ENCODE data around the gene CAMK2G. TPM values are rescaled to one million over a fixed set of nuclear protein-coding genes. Genes with fewer than 3 reads are reported as not detected.

The CAMK2G gene
- total and polyA plus RNA-seq, 3 experiments from 2014 or later, result 8.1 to 17.5 (median 17.3) TPM

DNA sequence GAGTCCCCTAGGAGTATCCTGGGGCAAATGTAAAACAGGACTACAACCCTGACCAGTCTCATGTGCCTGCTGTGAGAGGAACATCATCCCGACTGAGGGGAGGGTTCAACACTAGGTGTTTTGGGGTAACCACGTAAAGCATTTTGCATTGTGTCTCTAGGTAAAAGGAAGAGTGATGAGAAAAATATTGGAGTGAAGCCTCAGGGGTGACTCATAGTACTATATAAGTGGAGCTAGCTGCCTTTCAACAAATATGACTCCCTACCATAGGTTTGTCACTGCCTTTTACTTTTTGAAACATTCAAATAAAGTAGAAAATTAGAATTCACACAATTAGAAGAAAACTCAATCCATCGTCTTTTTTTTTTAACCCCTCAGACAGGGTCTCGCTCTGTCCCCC lies 2.6 kb upstream of the CAMK2G start:
- Histone ChIP-seq H3K9me3 (ENCODE audit: low read length) (no peaks in the 10 kb centered on the region), H3K36me3 (ENCODE audit: insufficient read depth, low read length) (no peaks in the 10 kb centered on the region), H3K27ac (ENCODE audit: low read depth, low read length) (no peak overlapping the region), H3K4me1 (ENCODE audit: insufficient read depth, low read length) (peaks cover 43% of the 10 kb centered on the region), H3K4me3 (ENCODE audit: low read length) (no peak overlapping the region), H3K27me3 (ENCODE audit: insufficient read depth, low read length, poor library complexity, severe bottlenecking) (no peaks in the 10 kb centered on the region)
- ChIA-PET CTCF (interaction anchor here (4.2 to 8.3 kb wide), 3 partner anchors 14 to 66 kb away, joined by 81 to 289 read pairs (median 201); no protein-coding TSS in a partner anchor), POLR2A (no interaction called here)
- peak overlapping the region in 5 of 8 donors; percentile 71 to 93 (median 78) for H3K27ac Mint-ChIP-seq
- H3K4me1 Mint-ChIP-seq, result peaks cover 34 to 59% (median 36%) of the 10 kb centered on the region in 3 donors
- DNase-seq, result no peak
- no peak overlapping the region for H3K4me3 Mint-ChIP-seq
- no peaks in the 10 kb centered on the region for H3K9me3 Mint-ChIP-seq
- peaks cover 0 to 2% of the 10 kb centered on the region in 2 donors for H3K27me3 Mint-ChIP-seq
- H3K36me3 Mint-ChIP-seq, result peaks cover 0 to 15% (median 0%) of the 10 kb centered on the region in 3 donors

DNA sequence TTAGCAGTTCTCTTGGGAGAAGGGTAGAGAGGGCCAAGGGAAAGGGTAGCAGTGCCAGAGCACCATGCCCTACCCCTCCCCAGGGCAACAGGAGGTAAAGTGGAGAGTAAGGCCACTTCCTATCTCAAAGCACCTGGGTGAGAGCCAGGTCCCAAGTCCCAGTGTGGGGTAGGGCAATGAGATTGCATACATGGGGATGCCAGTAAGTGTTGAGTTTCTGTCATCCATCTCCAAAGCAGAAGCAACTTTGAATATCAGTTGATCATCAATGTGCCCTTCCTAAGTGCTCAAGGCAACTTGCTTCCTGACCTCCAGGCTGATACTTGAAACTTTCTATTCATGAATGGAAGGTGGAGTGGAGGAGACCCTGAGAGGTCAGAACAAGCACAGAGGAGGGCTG lies 2.2 kb upstream of the CAMK2G start:
- H3K27ac Mint-ChIP-seq, result peak overlapping the region; percentile 34 to 93 (median 78)
- H3K27me3 Mint-ChIP-seq, result peaks cover 0 to under 1% of the 10 kb centered on the region in 2 donors
- POLR2A ChIA-PET, result no interaction called here
- H3K27ac ChIP-seq (ENCODE audit: low read depth, low read length), result no peak overlapping the region
- H3K4me1 Mint-ChIP-seq, result peaks cover 38 to 63% (median 40%) of the 10 kb centered on the region in 3 donors
- H3K36me3 Mint-ChIP-seq, result peaks cover 0 to 19% (median under 1%) of the 10 kb centered on the region in 3 donors
- H3K27me3 ChIP-seq (ENCODE audit: insufficient read depth, low read length, poor library complexity, severe bottlenecking), result no peaks in the 10 kb centered on the region
- no peak for DNase-seq
- no peaks in the 10 kb centered on the region for H3K9me3 ChIP-seq (ENCODE audit: low read length)
- CTCF ChIA-PET, result interaction anchor here (3.6 to 8.3 kb wide), 4 partner anchors 14 to 66 kb away, joined by 35 to 289 read pairs (median 141); no protein-coding TSS in a partner anchor
- no peaks in the 10 kb centered on the region for H3K36me3 ChIP-seq (ENCODE audit: insufficient read depth, low read length)
- H3K9me3 Mint-ChIP-seq, result no peaks in the 10 kb centered on the region
- peak overlapping the region in 1 of 7 donors; percentile 40 for H3K4me3 Mint-ChIP-seq
- no peak overlapping the region for H3K4me3 ChIP-seq (ENCODE audit: low read length)
- peaks cover 47% of the 10 kb centered on the region for H3K4me1 ChIP-seq (ENCODE audit: insufficient read depth, low read length)

DNA sequence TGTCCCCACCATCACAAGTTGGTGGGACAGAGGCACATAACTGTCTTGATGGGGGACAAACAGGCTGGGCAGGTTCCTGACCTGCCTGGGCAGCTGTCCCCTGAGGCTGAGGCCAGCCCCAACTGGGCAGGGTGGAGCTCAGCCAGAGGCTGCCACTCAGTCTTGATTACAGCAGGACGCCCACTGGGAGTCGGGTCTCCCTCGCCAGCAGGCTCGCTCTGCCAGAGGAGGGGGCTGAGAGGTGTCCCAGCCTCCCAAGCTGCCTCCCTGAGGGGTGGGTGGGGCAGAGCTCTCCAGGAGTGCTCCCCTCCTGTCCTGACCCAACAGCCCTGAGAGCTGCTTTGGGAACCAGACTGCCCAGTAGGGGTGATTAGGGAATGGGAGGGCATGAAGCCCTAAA lies 1.8 kb upstream of the CAMK2G start:
- H3K9me3 ChIP-seq (ENCODE audit: low read length), result no peaks in the 10 kb centered on the region
- ChIA-PET POLR2A (no interaction called here), CTCF (interaction anchor here (1.7 to 8.3 kb wide), 4 partner anchors 13 to 104 kb away, joined by 4 to 201 read pairs (median 24); a partner anchor contains a TSS)
- H3K4me3 ChIP-seq (ENCODE audit: low read length), result no peak overlapping the region
- Mint-ChIP-seq H3K4me3 (peak overlapping the region in 3 of 7 donors; percentile 14 to 84 (median 57)), H3K27me3 (no peaks in the 10 kb centered on the region), H3K27ac (peak overlapping the region in 7 of 8 donors; percentile 34 to 93 (median 82)), H3K4me1 (peaks cover 42 to 67% (median 44%) of the 10 kb centered on the region in 3 donors), H3K36me3 (peaks cover 0 to 22% (median 1%) of the 10 kb centered on the region in 3 donors), H3K9me3 (no peaks in the 10 kb centered on the region)
- peaks cover under 1% of the 10 kb centered on the region for H3K36me3 ChIP-seq (ENCODE audit: insufficient read depth, low read length)
- H3K27me3 ChIP-seq (ENCODE audit: insufficient read depth, low read length, poor library complexity, severe bottlenecking), result no peaks in the 10 kb centered on the region
- H3K27ac ChIP-seq (ENCODE audit: low read depth, low read length), result no peak overlapping the region
- no peak for DNase-seq
- H3K4me1 ChIP-seq (ENCODE audit: insufficient read depth, low read length), result peaks cover 51% of the 10 kb centered on the region

DNA sequence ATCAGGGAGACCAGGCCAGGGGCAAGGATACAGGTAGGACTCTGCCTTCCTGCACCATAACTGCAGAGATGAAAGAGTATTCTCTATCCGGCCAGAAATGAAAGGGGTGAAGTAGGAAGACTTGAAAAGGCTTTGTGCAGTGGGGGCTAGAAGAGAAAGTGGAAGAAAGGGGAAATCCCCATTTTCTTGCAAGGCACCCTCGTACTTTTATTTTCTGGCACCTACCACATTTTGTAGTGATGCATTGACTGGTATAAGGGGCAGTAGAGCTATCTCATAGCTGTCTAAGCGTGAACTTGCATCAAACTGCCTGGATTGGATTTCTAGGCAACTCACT lies 752 bp upstream of the CAMK2G start:
- Histone ChIP-seq H3K4me1 (ENCODE audit: insufficient read depth, low read length) (peaks cover 61% of the 10 kb centered on the region), H3K27ac (ENCODE audit: low read depth, low read length) (peak overlapping the region; percentile 78), H3K36me3 (ENCODE audit: insufficient read depth, low read length) (peaks cover 9% of the 10 kb centered on the region), H3K27me3 (ENCODE audit: insufficient read depth, low read length, poor library complexity, severe bottlenecking) (no peaks in the 10 kb centered on the region), H3K4me3 (ENCODE audit: low read length) (peak overlapping the region; percentile 69), H3K9me3 (ENCODE audit: low read length) (no peaks in the 10 kb centered on the region)
- peak in 4 of 5 donors; percentile 34 to 80 (median 70) for DNase-seq
- POLR2A ChIA-PET, result interaction anchor here (0.8 to 2.1 kb wide), 5 partner anchors 9 to 102 kb away, joined by 3 to 10 read pairs (median 6); a partner anchor contains a TSS
- Mint-ChIP-seq H3K4me1 (peaks cover 51 to 77% (median 54%) of the 10 kb centered on the region in 3 donors), H3K9me3 (no peaks in the 10 kb centered on the region), H3K36me3 (peaks cover 0 to 32% (median 4%) of the 10 kb centered on the region in 3 donors), H3K4me3 (peak overlapping the region; percentile 84 to 98 (median 89)), H3K27me3 (no peaks in the 10 kb centered on the region), H3K27ac (peak overlapping the region; percentile 86 to 97 (median 90))
- CTCF ChIA-PET, result interaction anchor here (0.9 to 8.3 kb wide), 7 partner anchors 11 to 106 kb away, joined by 3 to 201 read pairs (median 7); a partner anchor contains a TSS

DNA sequence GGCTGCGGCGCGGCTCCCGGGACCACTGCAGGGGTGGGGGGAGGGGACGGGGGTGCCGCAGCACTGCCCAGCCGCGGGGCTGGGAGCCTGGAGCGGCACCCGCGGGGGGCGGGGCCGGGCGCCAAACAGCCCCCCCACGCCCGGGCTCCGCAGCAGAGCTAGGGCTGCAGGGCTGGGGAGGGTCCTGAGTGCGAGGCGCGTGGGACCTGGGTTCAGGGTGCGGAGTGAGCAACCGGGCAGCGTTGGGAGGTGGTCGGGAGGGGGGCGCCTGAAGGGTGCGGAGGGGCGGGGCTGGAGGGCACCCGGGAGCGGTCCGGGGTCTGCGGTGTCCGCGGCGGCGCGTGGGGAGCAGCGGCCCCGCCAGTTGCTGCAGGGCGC lies 528 bp downstream of the CAMK2G start:
- peaks cover 9% of the 10 kb centered on the region for H3K36me3 ChIP-seq (ENCODE audit: insufficient read depth, low read length)
- DNase-seq, result peak in 1 of 5 donors; percentile 9
- Mint-ChIP-seq H3K9me3 (no peaks in the 10 kb centered on the region), H3K36me3 (peaks cover 0 to 43% (median 4%) of the 10 kb centered on the region in 3 donors), H3K27ac (no peak overlapping the region), H3K27me3 (no peaks in the 10 kb centered on the region), H3K4me1 (peaks cover 50 to 78% (median 50%) of the 10 kb centered on the region in 3 donors), H3K4me3 (peak overlapping the region in 5 of 7 donors; percentile 39 to 82 (median 60))
- ChIA-PET CTCF (interaction anchor here (1.4 to 8.3 kb wide), 5 partner anchors 11 to 66 kb away, joined by 4 to 201 read pairs (median 12); no protein-coding TSS in a partner anchor), POLR2A (interaction anchor here (1.0 to 2.1 kb wide), 4 partner anchors 11 to 24 kb away, joined by 3 to 10 read pairs (median 5); no protein-coding TSS in a partner anchor)
- no peak overlapping the region for H3K27ac ChIP-seq (ENCODE audit: low read depth, low read length)
- peaks cover 51% of the 10 kb centered on the region for H3K4me1 ChIP-seq (ENCODE audit: insufficient read depth, low read length)
- no peaks in the 10 kb centered on the region for H3K27me3 ChIP-seq (ENCODE audit: insufficient read depth, low read length, poor library complexity, severe bottlenecking)
- H3K9me3 ChIP-seq (ENCODE audit: low read length), result no peaks in the 10 kb centered on the region
- no peak overlapping the region for H3K4me3 ChIP-seq (ENCODE audit: low read length)

DNA sequence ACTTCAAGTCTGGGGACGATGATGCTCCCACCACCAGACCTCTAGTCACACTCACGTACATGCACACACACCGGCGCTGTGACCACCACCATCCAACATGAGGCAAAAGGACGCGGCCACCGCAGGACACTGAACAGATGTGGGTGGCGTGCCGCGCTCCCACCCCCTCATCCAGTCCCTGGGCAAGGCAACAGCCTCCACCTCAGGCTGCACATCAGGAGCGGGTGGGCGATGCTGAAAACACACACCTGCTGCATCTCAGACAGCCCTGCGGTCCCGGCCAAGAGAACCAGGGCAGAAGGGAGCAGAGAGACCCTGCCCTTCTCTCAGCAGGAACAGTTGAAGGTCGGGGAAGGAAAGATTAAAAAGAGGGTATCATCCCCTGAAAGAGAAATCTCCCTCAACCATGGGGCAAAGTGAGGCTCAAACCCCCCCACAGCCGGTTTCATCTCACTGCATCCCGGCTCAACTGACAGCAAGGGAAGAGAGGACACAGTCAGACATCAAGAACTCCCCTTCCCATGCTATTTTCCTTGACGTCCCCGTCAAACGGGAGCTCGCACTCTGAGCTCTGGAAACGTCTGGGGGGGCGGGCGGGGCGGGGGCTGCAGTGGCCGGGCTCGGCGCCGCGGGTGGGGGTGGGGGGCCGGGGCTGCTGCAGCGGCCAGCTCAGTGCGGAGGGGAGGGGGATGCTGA lies 1.1 kb downstream of the CAMK2G start:
- Histone ChIP-seq H3K4me1 (ENCODE audit: insufficient read depth, low read length) (peaks cover 55% of the 10 kb centered on the region), H3K9me3 (ENCODE audit: low read length) (no peaks in the 10 kb centered on the region), H3K4me3 (ENCODE audit: low read length) (peak overlapping the region; percentile 49), H3K27me3 (ENCODE audit: insufficient read depth, low read length, poor library complexity, severe bottlenecking) (no peaks in the 10 kb centered on the region), H3K36me3 (ENCODE audit: insufficient read depth, low read length) (peaks cover 9% of the 10 kb centered on the region), H3K27ac (ENCODE audit: low read depth, low read length) (no peak overlapping the region)
- ChIA-PET CTCF (interaction anchor here (1.4 to 8.3 kb wide), 4 partner anchors 10 to 25 kb away, joined by 4 to 201 read pairs (median 21); no protein-coding TSS in a partner anchor), POLR2A (interaction anchor here (1.3 to 2.1 kb wide), 3 partner anchors 10 to 24 kb away, joined by 3 to 10 read pairs (median 6); no protein-coding TSS in a partner anchor)
- no peaks in the 10 kb centered on the region for H3K27me3 Mint-ChIP-seq
- DNase-seq, result no peak
- no peaks in the 10 kb centered on the region for H3K9me3 Mint-ChIP-seq
- H3K27ac Mint-ChIP-seq, result peak overlapping the region; percentile 73 to 97 (median 90)
- H3K36me3 Mint-ChIP-seq, result peaks cover 0 to 49% (median 4%) of the 10 kb centered on the region in 3 donors
- H3K4me1 Mint-ChIP-seq, result peaks cover 54 to 80% (median 56%) of the 10 kb centered on the region in 3 donors
- peak overlapping the region; percentile 81 to 94 (median 86) for H3K4me3 Mint-ChIP-seq

DNA sequence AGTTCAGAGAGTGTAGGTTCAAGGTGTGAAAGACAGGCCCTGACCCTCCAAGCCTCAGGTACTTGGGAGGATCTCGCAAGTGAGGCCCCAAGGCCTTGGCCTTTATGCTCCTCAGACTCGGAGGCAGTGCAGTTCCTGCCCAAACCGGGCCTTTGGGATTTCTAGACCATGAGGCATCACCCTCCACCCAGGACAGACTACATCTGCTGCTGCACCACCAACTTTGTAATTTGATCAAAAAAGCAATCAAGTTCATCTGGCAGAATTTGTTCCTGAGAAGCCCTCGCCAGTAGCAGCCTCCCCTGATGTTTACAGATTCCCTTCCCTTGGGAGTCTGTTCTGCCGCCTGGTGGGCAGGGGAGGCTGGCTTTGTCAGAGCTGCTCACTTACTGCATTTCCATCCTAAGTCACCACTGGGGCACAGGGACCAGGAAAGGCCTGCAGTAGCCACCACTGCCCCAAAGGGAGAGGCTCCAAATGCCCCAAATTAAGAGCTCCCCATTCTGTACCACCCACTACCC lies 2.1 kb downstream of the CAMK2G start:
- H3K36me3 Mint-ChIP-seq, result peaks cover 0 to 58% (median 4%) of the 10 kb centered on the region in 3 donors
- no peak for DNase-seq
- no peaks in the 10 kb centered on the region for H3K9me3 Mint-ChIP-seq
- H3K4me3 Mint-ChIP-seq, result peak overlapping the region; percentile 81 to 94 (median 86)
- Histone ChIP-seq H3K4me1 (ENCODE audit: insufficient read depth, low read length) (peaks cover 65% of the 10 kb centered on the region), H3K9me3 (ENCODE audit: low read length) (no peaks in the 10 kb centered on the region), H3K4me3 (ENCODE audit: low read length) (no peak overlapping the region), H3K27ac (ENCODE audit: low read depth, low read length) (no peak overlapping the region), H3K36me3 (ENCODE audit: insufficient read depth, low read length) (peaks cover 9% of the 10 kb centered on the region), H3K27me3 (ENCODE audit: insufficient read depth, low read length, poor library complexity, severe bottlenecking) (no peaks in the 10 kb centered on the region)
- ChIA-PET CTCF (no interaction called here), POLR2A (interaction anchor here (0.8 kb wide), 1 partner anchor 11 kb away, joined by 3 read pairs; no protein-coding TSS in a partner anchor)
- H3K4me1 Mint-ChIP-seq, result peaks cover 60 to 83% (median 61%) of the 10 kb centered on the region in 3 donors
- peak overlapping the region; percentile 73 to 94 (median 86) for H3K27ac Mint-ChIP-seq
- H3K27me3 Mint-ChIP-seq, result no peaks in the 10 kb centered on the region
